ENCODE measurements around the gene CACNA1E.

The CACNA1E gene

GRCh38 chr1:181601186-181601950, 118.1 kb downstream of the CACNA1E start:
- Histone ChIP-seq H3K4me1 (ENCODE audit: control insufficient read depth, low read depth, low read length) (no peaks in the 10 kb centered on the region), H3K27ac (ENCODE audit: low read depth, low read length) (no peak overlapping the region), H3K4ac (ENCODE audit: low read depth, low read length) (no peak overlapping the region), H3K9ac (ENCODE audit: low read length) (no peak overlapping the region), H3K56ac (ENCODE audit: low read length) (no peak overlapping the region), H2AK5ac (ENCODE audit: low read length) (no peak overlapping the region), H2BK120ac (ENCODE audit: low read depth, low read length) (no peak overlapping the region), H2BK15ac (replicated peaks; ENCODE audit: low read depth) (no peak overlapping the region), H2BK5ac (ENCODE audit: low read length) (no peak overlapping the region), H3K23ac (ENCODE audit: low read length) (no peak overlapping the region), H4K8ac (ENCODE audit: low read depth, low read length) (no peak overlapping the region), H3K4me2 (ENCODE audit: low read length) (no peak overlapping the region), H3K79me2 (ENCODE audit: control insufficient read depth, insufficient read depth, low read length) (no peaks in the 10 kb centered on the region), H4K5ac (ENCODE audit: low read length) (no peak overlapping the region), H3K4me3 (ENCODE audit: low read length) (no peak overlapping the region), H3K36me3 (ENCODE audit: control insufficient read depth, insufficient read depth, low read length) (no peaks in the 10 kb centered on the region), H3K18ac (ENCODE audit: low read length) (no peak overlapping the region), H3K27me3 (ENCODE audit: insufficient read depth, low read length, poor library complexity) (no peaks in the 10 kb centered on the region), H3K79me1 (ENCODE audit: low read length) (no peaks in the 10 kb centered on the region)
- no peak for DNase-seq
- WGBS (ENCODE audit: extremely low coverage, insufficient coverage, low lambda C conversion rate): no CpG with 5 or more reads among the region's 4 CpGs

GRCh38 chr1:181603735-181604410, 120.6 kb downstream of the CACNA1E start:
- Histone ChIP-seq H3K4ac (ENCODE audit: low read depth, low read length) (no peak overlapping the region), H3K18ac (ENCODE audit: low read length) (no peak overlapping the region), H2BK120ac (ENCODE audit: low read depth, low read length) (no peak overlapping the region), H3K4me3 (ENCODE audit: low read length) (no peak overlapping the region), H4K5ac (ENCODE audit: low read length) (no peak overlapping the region), H3K23ac (ENCODE audit: low read length) (no peak overlapping the region), H3K36me3 (ENCODE audit: control insufficient read depth, insufficient read depth, low read length) (no peaks in the 10 kb centered on the region), H3K56ac (ENCODE audit: low read length) (no peak overlapping the region), H3K27ac (ENCODE audit: low read depth, low read length) (no peak overlapping the region), H4K8ac (ENCODE audit: low read depth, low read length) (no peak overlapping the region), H2BK15ac (replicated peaks; ENCODE audit: low read depth) (no peak overlapping the region), H3K27me3 (ENCODE audit: insufficient read depth, low read length, poor library complexity) (no peaks in the 10 kb centered on the region), H3K4me1 (ENCODE audit: control insufficient read depth, low read depth, low read length) (no peaks in the 10 kb centered on the region), H2AK5ac (ENCODE audit: low read length) (no peak overlapping the region), H3K4me2 (ENCODE audit: low read length) (no peak overlapping the region), H3K79me2 (ENCODE audit: control insufficient read depth, insufficient read depth, low read length) (no peaks in the 10 kb centered on the region), H2BK5ac (ENCODE audit: low read length) (no peak overlapping the region), H3K79me1 (ENCODE audit: low read length) (no peaks in the 10 kb centered on the region), H3K9ac (ENCODE audit: low read length) (no peak overlapping the region)
- WGBS (ENCODE audit: extremely low coverage, insufficient coverage, low lambda C conversion rate): no CpG with 5 or more reads among the region's 10 CpGs
- no peak for DNase-seq

GRCh38 chr1:181604482-181605249, 121.3 kb downstream of the CACNA1E start:
- Histone ChIP-seq H3K4me1 (ENCODE audit: control insufficient read depth, low read depth, low read length) (no peaks in the 10 kb centered on the region), H3K9ac (ENCODE audit: low read length) (no peak overlapping the region), H2BK120ac (ENCODE audit: low read depth, low read length) (no peak overlapping the region), H4K8ac (ENCODE audit: low read depth, low read length) (no peak overlapping the region), H3K4me2 (ENCODE audit: low read length) (no peak overlapping the region), H4K5ac (ENCODE audit: low read length) (no peak overlapping the region), H3K56ac (ENCODE audit: low read length) (no peak overlapping the region), H3K36me3 (ENCODE audit: control insufficient read depth, insufficient read depth, low read length) (no peaks in the 10 kb centered on the region), H3K79me1 (ENCODE audit: low read length) (no peaks in the 10 kb centered on the region), H3K23ac (ENCODE audit: low read length) (no peak overlapping the region), H3K79me2 (ENCODE audit: control insufficient read depth, insufficient read depth, low read length) (no peaks in the 10 kb centered on the region), H3K27me3 (ENCODE audit: insufficient read depth, low read length, poor library complexity) (no peaks in the 10 kb centered on the region), H2AK5ac (ENCODE audit: low read length) (no peak overlapping the region), H3K4ac (ENCODE audit: low read depth, low read length) (no peak overlapping the region), H3K18ac (ENCODE audit: low read length) (no peak overlapping the region), H2BK15ac (replicated peaks; ENCODE audit: low read depth) (no peak overlapping the region), H2BK5ac (ENCODE audit: low read length) (no peak overlapping the region), H3K27ac (ENCODE audit: low read depth, low read length) (no peak overlapping the region), H3K4me3 (ENCODE audit: low read length) (no peak overlapping the region)
- WGBS (ENCODE audit: extremely low coverage, insufficient coverage, low lambda C conversion rate): no CpG with 5 or more reads among the region's 7 CpGs
- no peak for DNase-seq

GRCh38 chr1:181607524-181607923, 124.2 kb downstream of the CACNA1E start:
- Histone ChIP-seq H3K56ac (ENCODE audit: low read length) (no peak overlapping the region), H4K5ac (ENCODE audit: low read length) (no peak overlapping the region), H3K4me2 (ENCODE audit: low read length) (no peak overlapping the region), H3K79me1 (ENCODE audit: low read length) (no peaks in the 10 kb centered on the region), H2AK5ac (ENCODE audit: low read length) (no peak overlapping the region), H3K4me3 (ENCODE audit: low read length) (no peak overlapping the region), H3K4ac (ENCODE audit: low read depth, low read length) (no peak overlapping the region), H3K27me3 (ENCODE audit: insufficient read depth, low read length, poor library complexity) (no peaks in the 10 kb centered on the region), H4K8ac (ENCODE audit: low read depth, low read length) (no peak overlapping the region), H3K9ac (ENCODE audit: low read length) (no peak overlapping the region), H2BK15ac (replicated peaks; ENCODE audit: low read depth) (no peak overlapping the region), H3K18ac (ENCODE audit: low read length) (no peak overlapping the region), H3K23ac (ENCODE audit: low read length) (no peak overlapping the region), H3K4me1 (ENCODE audit: control insufficient read depth, low read depth, low read length) (no peaks in the 10 kb centered on the region), H3K36me3 (ENCODE audit: control insufficient read depth, insufficient read depth, low read length) (no peaks in the 10 kb centered on the region), H3K79me2 (ENCODE audit: control insufficient read depth, insufficient read depth, low read length) (no peaks in the 10 kb centered on the region), H2BK120ac (ENCODE audit: low read depth, low read length) (no peak overlapping the region), H3K27ac (ENCODE audit: low read depth, low read length) (no peak overlapping the region), H2BK5ac (ENCODE audit: low read length) (no peak overlapping the region)
- no peak for DNase-seq
- no CpG with 5 or more reads among the region's 3 CpGs for WGBS (ENCODE audit: extremely low coverage, insufficient coverage, low lambda C conversion rate)

- DNase-seq: no peak
- no peak overlapping the region for H3K4me3 ChIP-seq (ENCODE audit: low read length)
- H2BK120ac ChIP-seq (ENCODE audit: low read depth, low read length): no peak overlapping the region
- no peak overlapping the region for H3K4ac ChIP-seq (ENCODE audit: low read depth, low read length)
- no peak overlapping the region for H3K18ac ChIP-seq (ENCODE audit: low read length)
- H3K27me3 ChIP-seq (ENCODE audit: insufficient read depth, low read length, poor library complexity): no peaks in the 10 kb centered on the region
- H4K8ac ChIP-seq (ENCODE audit: low read depth, low read length): no peak overlapping the region
- no peak overlapping the region for H4K5ac ChIP-seq (ENCODE audit: low read length)
- no peak overlapping the region for H3K27ac ChIP-seq (ENCODE audit: low read depth, low read length)
- H3K36me3 ChIP-seq (ENCODE audit: control insufficient read depth, insufficient read depth, low read length): no peaks in the 10 kb centered on the region
- no CpG with 5 or more reads among the region's 4 CpGs for WGBS (ENCODE audit: extremely low coverage, insufficient coverage, low lambda C conversion rate)
- H2BK15ac ChIP-seq (replicated peaks; ENCODE audit: low read depth): no peak overlapping the region
- no peak overlapping the region for H3K4me2 ChIP-seq (ENCODE audit: low read length)
- no peak overlapping the region for H3K56ac ChIP-seq (ENCODE audit: low read length)
- H2BK5ac ChIP-seq (ENCODE audit: low read length): no peak overlapping the region
- H3K9ac ChIP-seq (ENCODE audit: low read length): no peak overlapping the region
- H3K4me1 ChIP-seq (ENCODE audit: control insufficient read depth, low read depth, low read length): no peaks in the 10 kb centered on the region
- no peak overlapping the region for H2AK5ac ChIP-seq (ENCODE audit: low read length)
- no peak overlapping the region for H3K23ac ChIP-seq (ENCODE audit: low read length)
- H3K79me1 ChIP-seq (ENCODE audit: low read length): no peaks in the 10 kb centered on the region
- no peaks in the 10 kb centered on the region for H3K79me2 ChIP-seq (ENCODE audit: control insufficient read depth, insufficient read depth, low read length)
These were observed 125.1 kb downstream of the CACNA1E start for GRCh38 chr1:181608386-181608785.
